Measurements from ENCODE around the gene GALNT18.
"Not testable (repeated sequence)": the region's sequence is repeated elsewhere in the genome, so short reads cannot be mapped to it uniquely, and the experiment has no call there.

Gene GALNT18

GRCh38 chr11:11450744-11451362 lies 171.0 kb downstream of the GALNT18 start:
- no peak for DNase-seq

GRCh38 chr11:11449327-11449726 lies 172.5 kb downstream of the GALNT18 start:
- no peak for DNase-seq

- DNase-seq: no peak
Measured at GRCh38 chr11:11448626-11449025, 173.2 kb downstream of the GALNT18 start.

DNA sequence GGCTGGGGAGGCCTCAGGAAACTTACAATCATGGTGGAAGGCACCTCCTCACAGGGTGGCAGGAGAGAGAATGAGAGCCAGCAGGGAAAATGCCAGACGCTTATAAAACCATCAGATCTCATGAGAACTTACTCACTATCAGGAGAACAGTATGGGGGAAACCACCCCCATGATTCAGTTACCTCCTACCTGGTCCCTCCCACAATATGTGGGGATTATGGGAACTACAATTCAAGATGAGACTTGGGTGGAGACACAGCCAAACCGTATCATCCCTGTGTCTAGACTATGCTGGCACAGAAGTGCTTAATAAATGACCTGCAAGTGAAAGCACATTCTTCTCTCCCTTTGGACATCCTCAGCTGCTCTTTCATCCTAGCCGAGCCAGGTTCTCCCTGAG lies 174.2 kb downstream of the GALNT18 start:
- DNase-seq: not testable (repeated sequence)

DNA sequence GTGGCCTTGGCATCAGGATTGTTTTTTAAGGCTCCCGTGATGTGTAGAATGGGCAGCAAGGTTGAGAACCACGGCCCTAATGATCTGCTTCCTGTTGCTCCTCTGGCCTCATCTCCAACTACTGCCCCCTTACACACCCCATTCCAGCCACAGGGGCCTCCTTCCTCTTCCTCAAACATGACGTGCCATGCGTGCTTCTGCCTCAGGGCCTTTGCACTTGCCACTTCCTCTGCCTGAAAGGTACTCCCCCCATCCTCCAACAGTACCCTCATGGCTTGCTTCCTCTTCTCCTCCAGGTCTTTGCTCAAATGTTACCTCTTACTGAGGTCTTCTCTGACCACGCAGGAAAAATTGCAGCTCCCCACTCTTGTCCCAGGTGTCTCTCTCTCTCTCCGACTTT lies 174.8 kb downstream of the GALNT18 start:
- DNase-seq: no peak

GRCh38 chr11:11446564-11446963 lies 175.2 kb downstream of the GALNT18 start:
- no peak for DNase-seq

DNA sequence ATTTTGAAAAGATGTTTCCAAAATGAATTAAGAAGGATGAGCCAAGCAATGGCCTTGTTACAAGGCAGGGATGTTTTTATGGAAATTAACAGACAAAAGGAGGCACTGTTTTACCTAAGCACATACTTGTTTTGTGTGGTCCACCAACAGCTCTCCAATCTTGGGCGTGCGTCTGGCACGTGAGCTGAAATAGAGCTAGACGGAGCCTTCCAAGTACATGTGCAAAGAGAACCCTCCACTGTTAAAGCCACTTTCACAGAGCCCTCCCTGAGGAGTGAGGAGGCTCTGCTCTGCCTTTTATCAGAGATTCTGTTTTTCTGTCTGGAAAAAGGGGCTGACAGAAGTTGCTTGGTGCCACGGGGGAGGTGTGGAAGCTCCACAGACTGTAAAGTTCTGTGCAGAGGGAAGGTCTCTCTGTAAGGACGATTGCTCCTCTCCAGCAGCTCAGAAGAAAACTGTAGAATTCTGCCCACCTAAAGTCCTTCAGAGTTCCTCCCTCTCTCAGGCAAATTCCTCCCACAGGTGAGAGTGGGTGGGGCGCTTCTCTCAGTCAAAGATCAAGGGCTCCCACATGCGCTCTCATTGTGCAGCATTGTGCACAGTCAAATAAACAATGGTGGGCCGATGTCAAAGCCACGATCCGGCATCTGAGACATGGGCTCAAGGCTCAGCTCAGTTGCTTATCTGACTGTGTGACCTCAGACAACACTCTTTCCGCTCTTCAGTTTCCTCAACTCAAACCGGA lies 176.2 kb downstream of the GALNT18 start:
- DNase-seq: no peak

DNA sequence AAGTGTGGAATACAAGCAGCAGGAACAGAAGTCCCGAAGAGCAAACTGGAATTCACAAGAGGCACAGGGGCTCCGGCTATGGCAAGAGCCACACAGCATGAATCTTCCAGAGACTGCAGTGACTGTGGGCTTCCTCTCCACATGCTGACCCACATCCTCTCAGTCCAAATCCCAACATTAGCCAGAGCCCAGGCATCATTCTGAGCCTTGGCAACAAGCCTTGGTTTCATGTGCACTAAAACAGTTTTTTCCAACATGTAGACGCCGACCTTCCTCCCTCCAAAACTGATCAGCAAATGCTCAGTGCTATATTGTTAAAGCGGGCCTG lies 177.0 kb downstream of the GALNT18 start:
- no peak for DNase-seq

- no peak for DNase-seq
Measured at GRCh38 chr11:11444027-11444803, 177.6 kb downstream of the GALNT18 start.

DNA sequence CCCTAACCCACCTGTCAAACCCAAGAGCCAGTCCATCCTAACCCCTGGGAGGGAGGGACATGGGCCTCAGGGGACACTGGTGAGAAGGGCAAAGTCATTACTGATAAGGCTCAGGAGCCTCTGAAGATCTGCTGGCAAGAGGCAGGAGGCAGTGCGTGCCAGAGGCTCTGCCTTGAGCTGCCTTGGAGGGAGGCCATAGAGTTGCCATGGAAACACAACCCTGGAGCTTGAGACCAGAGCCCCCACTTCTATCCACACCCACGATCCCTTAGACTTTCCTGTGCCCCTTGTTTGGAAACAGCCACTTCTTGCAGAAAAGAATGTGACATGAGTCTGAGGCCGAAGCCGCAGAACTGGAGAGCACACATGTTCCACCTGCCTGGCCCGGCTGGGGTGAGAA lies 179.0 kb downstream of the GALNT18 start:
- no peak for DNase-seq

DNA sequence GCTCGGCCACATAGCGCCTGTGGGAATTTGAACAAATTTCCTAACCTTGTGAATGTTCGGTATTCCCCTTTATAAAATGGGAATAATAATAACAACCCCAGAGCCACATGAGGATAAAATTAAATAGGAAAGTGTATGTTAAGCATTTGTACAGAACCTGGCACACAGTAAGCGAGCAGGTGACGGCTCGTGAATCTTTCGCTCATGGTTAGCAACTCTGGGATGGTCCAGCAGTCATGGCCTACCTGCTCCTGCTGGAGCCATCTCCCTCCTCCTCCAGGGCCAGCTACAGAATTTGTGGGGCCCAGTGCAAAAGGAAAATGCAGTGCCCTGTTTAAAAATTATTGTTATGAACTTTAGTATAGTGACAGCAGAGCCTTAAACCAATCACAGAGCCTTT lies 180.3 kb downstream of the GALNT18 start:
- DNase-seq: no peak

GRCh38 chr11:11441091-11441490 lies 180.7 kb downstream of the GALNT18 start:
- DNase-seq: no peak

DNA sequence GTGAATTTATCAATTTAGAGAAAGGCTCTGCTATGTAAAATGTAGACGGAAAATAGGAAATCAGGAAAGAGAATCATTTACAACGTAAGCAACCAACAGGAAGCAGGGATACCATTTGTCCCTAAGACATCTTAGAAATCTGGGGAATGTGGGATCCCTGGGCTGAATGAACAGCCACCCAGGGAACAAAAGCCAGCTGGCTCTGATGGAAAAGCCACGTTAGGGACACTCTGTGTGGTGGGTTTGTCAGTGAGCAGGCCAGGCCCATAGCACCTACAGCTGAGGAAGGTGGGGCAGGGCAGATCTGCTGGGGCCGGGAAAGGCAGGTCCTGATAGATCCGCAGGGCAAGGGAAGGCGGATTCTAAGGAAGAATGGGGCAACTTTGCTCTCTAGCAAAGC lies 181.7 kb downstream of the GALNT18 start:
- no peak for DNase-seq

- DNase-seq: no peak
Measured at GRCh38 chr11:11439591-11439990, 182.2 kb downstream of the GALNT18 start.

DNA sequence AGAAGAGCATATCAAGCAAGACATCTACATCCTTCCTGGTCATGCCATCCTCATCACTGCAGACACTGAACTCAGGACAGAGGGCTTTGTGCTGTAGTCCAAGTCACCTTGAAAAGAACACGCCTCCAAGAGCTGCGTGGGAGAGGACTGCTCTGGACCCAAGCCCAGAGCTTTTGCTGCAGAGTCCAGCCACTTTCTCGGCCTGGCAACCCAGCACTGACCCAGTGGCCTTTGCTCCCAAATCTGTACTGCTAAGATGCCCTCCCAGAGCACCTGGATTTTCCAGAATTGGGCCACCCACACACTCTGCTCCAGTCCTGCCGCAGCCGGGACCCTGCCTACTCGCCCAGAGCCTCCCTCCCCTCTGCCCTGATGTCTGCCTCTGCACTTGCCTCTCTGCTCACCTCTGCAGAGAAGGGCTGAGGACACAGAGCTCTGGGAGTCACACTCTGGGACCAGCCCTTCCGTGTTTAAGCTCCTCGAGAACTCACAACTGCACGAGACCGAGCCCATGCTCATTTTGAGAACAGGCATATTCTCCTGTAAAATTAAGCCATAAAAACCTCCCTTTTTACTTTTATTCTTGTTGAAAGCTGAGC lies 185.0 kb downstream of the GALNT18 start:
- DNase-seq: no peak

- no peak for DNase-seq
Measured at GRCh38 chr11:11435635-11436034, 186.2 kb downstream of the GALNT18 start.

GRCh38 chr11:11433960-11434359 lies 187.8 kb downstream of the GALNT18 start:
- no peak for DNase-seq

GRCh38 chr11:11432621-11433319 lies 189.0 kb downstream of the GALNT18 start:
- DNase-seq: no peak

GRCh38 chr11:11430431-11430830 lies 191.4 kb downstream of the GALNT18 start:
- no peak for DNase-seq

DNA sequence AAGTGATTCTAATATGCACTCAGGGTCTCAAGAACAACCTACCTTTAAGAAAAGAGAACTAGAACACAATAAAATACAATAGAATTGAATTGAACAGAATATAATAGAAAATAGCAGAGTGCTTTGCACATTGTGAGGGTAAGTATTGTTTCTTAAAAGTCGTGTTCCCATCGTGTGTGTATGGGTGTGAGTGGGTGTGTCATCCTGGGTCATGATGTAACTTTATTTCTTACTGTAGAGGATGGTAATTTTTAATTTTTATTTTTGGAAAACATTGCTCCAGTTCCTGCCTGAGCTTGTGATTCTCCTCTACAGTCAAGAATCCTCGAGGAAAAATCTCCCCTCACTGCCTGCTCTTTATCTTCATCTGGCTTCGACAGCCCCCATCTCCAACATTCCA lies 193.1 kb downstream of the GALNT18 start:
- DNase-seq: no peak

DNA sequence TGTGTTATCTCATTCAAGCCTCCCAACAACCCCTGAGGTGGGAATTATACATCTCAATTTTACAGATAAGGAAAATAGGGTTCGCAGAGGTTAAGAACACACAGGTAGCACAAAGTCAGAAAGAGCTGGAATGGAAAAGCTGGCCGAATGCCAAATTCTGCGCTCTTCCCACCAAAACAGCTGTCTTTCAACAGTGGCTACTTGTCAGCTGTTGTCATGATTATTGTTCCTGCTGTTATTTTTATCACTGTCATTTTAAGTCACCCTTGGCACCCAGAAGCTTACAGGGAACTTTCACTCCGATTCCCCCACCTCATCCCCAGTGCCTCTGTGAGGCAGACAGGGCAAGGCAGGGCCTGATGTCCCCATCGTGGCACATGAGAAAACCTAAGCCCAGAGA lies 194.3 kb downstream of the GALNT18 start:
- no peak for DNase-seq

DNA sequence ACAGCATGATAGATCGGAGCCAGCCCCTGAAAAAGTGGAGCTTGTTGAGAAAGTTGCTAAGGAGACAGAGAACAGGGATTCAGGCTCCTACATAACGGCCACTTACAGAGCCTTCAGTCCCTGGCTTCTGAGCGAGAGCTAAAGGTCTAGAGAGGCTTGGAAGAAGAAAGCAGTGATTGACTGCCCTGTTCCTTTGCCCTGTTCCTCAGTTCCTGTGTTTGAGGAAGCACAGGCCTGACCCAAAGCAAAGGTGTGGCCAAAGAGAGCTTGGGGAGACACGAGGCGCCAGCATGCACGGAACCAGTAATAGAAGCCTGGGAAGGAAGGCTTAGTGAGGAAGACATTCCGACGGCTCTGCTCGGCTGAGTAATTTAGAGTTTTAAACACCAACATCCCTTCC lies 194.7 kb downstream of the GALNT18 start:
- no peak for DNase-seq
